ENCODE measurements around the gene GNG14. TPM values are rescaled to one million over a fixed set of nuclear protein-coding genes. Genes with fewer than 3 reads are reported as not detected.

GNG14 gene
- polyA plus RNA-seq, 3 donors: not detected

DNA sequence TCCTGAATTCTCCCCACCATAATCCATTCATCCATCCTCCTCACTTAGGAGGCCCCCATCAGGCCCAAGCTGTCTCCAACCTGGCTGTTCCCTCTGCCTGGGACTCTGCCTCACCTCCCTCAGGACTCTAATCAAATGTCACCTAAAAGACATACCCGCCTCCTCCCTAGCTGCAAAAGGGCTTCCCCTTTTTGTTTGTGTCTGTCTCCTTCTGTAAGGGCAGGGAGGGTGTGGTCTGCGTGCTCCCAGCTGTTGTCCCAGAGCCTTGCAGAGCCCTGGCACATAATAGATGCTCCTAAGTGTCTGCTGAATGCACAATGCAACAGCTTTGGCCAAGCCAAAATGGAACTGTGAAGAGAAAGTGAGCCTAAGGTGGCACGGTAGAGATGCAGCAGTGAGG, 42.3 kb downstream of the GNG14 start:
- Histone ChIP-seq H3K9me3 (replicated peaks in 1 of 2; ENCODE audit: control insufficient read depth in 1 of 2, insufficient read depth in 1 of 2, low read length in 2 of 2) (no peaks in the 10 kb centered on the region), H3K27ac (ENCODE audit: low read depth in 1 of 2, low read length in 2 of 2) (peak overlapping the region in 1 of 2 donors; percentile 48), H3K9ac (ENCODE audit: insufficient read depth, low read length, poor library complexity, severe bottlenecking) (no peak overlapping the region), H3K27me3 (ENCODE audit: control insufficient read depth in 2 of 2, insufficient read depth in 2 of 2, low read length in 2 of 2) (no peaks in the 10 kb centered on the region), H2AFZ (ENCODE audit: insufficient read depth, low read depth, low read length, poor library complexity, severe bottlenecking) (no peak overlapping the region), H3K4me3 (replicated peaks in 1 of 3; ENCODE audit: low read depth in 2 of 3, low read length in 3 of 3) (no peak overlapping the region), H3K79me2 (ENCODE audit: insufficient read depth, low read length) (peaks cover 50% of the 10 kb centered on the region), H3K36me3 (replicated peaks in 1 of 2; ENCODE audit: control insufficient read depth in 1 of 2, insufficient read depth in 2 of 2, low read length in 2 of 2) (peaks cover 32 to 42% of the 10 kb centered on the region in 2 donors), H3K4me1 (ENCODE audit: control insufficient read depth in 1 of 2, insufficient read depth in 2 of 2, low read length in 2 of 2) (peaks cover 28 to 44% of the 10 kb centered on the region in 2 donors), H4K20me1 (ENCODE audit: insufficient read depth, low read length) (peaks cover 54% of the 10 kb centered on the region), H3K4me2 (replicated peaks; ENCODE audit: extremely low read depth, low read length, poor library complexity, severe bottlenecking) (no peak overlapping the region)
- Mint-ChIP-seq H3K4me1 (peaks cover 35% of the 10 kb centered on the region), H3K4me3 (peak overlapping the region in 1 of 2 donors; percentile 31), H3K27ac (peak overlapping the region in 4 of 7 donors; percentile 33 to 63 (median 56)), H3K36me3 (peaks cover 27 to 52% of the 10 kb centered on the region in 2 donors), H3K27me3 (ENCODE audit: low read depth in 3 of 3) (peaks cover 0 to 2% (median 1%) of the 10 kb centered on the region in 3 donors), H3K9me3 (peaks cover 0 to 2% (median 0%) of the 10 kb centered on the region in 7 donors)
- 63% methylated on average over 1 of the region's 3 CpGs for WGBS (ENCODE audit: insufficient coverage)
- TF ChIP-seq, protein P1, sequence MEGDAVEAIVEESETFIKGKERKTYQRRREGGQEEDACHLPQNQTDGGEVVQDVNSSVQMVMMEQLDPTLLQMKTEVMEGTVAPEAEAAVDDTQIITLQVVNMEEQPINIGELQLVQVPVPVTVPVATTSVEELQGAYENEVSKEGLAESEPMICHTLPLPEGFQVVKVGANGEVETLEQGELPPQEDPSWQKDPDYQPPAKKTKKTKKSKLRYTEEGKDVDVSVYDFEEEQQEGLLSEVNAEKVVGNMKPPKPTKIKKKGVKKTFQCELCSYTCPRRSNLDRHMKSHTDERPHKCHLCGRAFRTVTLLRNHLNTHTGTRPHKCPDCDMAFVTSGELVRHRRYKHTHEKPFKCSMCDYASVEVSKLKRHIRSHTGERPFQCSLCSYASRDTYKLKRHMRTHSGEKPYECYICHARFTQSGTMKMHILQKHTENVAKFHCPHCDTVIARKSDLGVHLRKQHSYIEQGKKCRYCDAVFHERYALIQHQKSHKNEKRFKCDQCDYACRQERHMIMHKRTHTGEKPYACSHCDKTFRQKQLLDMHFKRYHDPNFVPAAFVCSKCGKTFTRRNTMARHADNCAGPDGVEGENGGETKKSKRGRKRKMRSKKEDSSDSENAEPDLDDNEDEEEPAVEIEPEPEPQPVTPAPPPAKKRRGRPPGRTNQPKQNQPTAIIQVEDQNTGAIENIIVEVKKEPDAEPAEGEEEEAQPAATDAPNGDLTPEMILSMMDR (IDR thresholded peaks at IDR 0.05): no peak
- intact Hi-C loops (cut with micrococcal nuclease): no loop called here
- no peak for DNase-seq

DNA sequence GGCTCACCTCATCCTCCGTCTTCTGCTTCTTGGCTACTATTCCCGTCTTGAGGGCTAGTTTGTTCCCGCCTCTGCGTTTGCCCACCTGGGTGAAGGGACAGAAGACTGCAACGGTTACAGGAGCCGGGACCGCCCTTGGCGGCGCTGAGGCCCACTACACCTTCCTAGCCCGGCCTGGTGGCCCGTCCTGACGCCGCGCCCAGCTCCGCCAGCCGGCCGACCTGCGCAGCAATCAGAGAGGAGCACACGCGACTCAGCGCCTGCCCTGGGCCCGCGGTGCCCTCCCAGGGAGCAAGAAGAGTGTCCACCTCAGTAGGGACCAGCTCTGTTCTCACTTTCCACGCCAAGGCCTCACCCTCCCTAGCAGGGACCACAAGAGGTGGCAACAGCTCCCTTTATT, 43.5 kb downstream of the GNG14 start:
- intact Hi-C loops (cut with micrococcal nuclease): no loop called here
- no peak overlapping the region for H3K27ac Mint-ChIP-seq
- TF ChIP-seq, protein P1 (IDR thresholded peaks at IDR 0.05): no peak
- H3K4me1 Mint-ChIP-seq: peaks cover 37% of the 10 kb centered on the region
- Histone ChIP-seq H4K20me1 (ENCODE audit: insufficient read depth, low read length) (peaks cover 54% of the 10 kb centered on the region), H3K36me3 (replicated peaks in 1 of 2; ENCODE audit: control insufficient read depth in 1 of 2, insufficient read depth in 2 of 2, low read length in 2 of 2) (peaks cover 32 to 42% of the 10 kb centered on the region in 2 donors), H3K4me1 (ENCODE audit: control insufficient read depth in 1 of 2, insufficient read depth in 2 of 2, low read length in 2 of 2) (peaks cover 32 to 48% of the 10 kb centered on the region in 2 donors), H3K27me3 (ENCODE audit: control insufficient read depth in 2 of 2, insufficient read depth in 2 of 2, low read length in 2 of 2) (no peaks in the 10 kb centered on the region), H3K27ac (ENCODE audit: low read depth in 1 of 2, low read length in 2 of 2) (no peak overlapping the region), H3K79me2 (ENCODE audit: insufficient read depth, low read length) (peaks cover 57% of the 10 kb centered on the region), H3K9me3 (replicated peaks in 1 of 2; ENCODE audit: control insufficient read depth in 1 of 2, insufficient read depth in 1 of 2, low read length in 2 of 2) (no peaks in the 10 kb centered on the region), H3K9ac (ENCODE audit: insufficient read depth, low read length, poor library complexity, severe bottlenecking) (no peak overlapping the region), H3K4me2 (replicated peaks; ENCODE audit: extremely low read depth, low read length, poor library complexity, severe bottlenecking) (no peak overlapping the region), H2AFZ (ENCODE audit: insufficient read depth, low read depth, low read length, poor library complexity, severe bottlenecking) (no peak overlapping the region), H3K4me3 (replicated peaks in 1 of 3; ENCODE audit: low read depth in 2 of 3, low read length in 3 of 3) (no peak overlapping the region)
- DNase-seq: no peak
- H3K4me3 Mint-ChIP-seq: no peak overlapping the region
- peaks cover 0 to 2% (median 0%) of the 10 kb centered on the region in 7 donors for H3K9me3 Mint-ChIP-seq
- H3K36me3 Mint-ChIP-seq: peaks cover 26 to 49% of the 10 kb centered on the region in 2 donors
- H3K27me3 Mint-ChIP-seq (ENCODE audit: low read depth in 3 of 3): peaks cover 0 to 4% (median 2%) of the 10 kb centered on the region in 3 donors
- WGBS (ENCODE audit: insufficient coverage): 97% methylated on average over 23 of the region's 24 CpGs
